K562 (cell line): ENCODE data around the gene SEC31A. TPM values are rescaled to one million over a fixed set of nuclear protein-coding genes. Genes with fewer than 3 reads are reported as not detected.

Experiments
- ATAC-seq: fragments of 200-7000 bp; cut with Tn5 transposase; 3 replicates; pipeline ENCODE4 v1.9.1; 2020; ENCODE audit warnings: moderate library complexity
- BruUV-seq: library from RNA; stranded (reverse); fragments of 400-500 nt; replicated peaks from 2 replicates; lab custom pipeline; 2021; lab: Mats Ljungman, UMichigan
- CTCF ChIA-PET: fragments of 300-600 bp; formaldehyde crosslinking; extraction: SDS; loops from one replicate; lab custom pipeline; 2021; ENCODE audit warnings: low intra/inter-chr PET ratio; lab: Yijun Ruan, JAX
- POLR2A ChIA-PET: fragments of 300-600, 350-650 bp; sonication (Branson Sonifier 250); formaldehyde crosslinking; extraction: SDS; loops from one replicate; lab custom pipeline; 2021; ENCODE audit warnings: antibody characterized with exemption, inconsistent platforms; lab: Yijun Ruan, JAX
- DNase-seq, 4 experiments: peaks; one replicate each; pipeline versions ENCODE4 v3.0.0 to v3.0.0-alpha.2; 2011 to 2018; ENCODE audit warnings: low spot score in 3 of 4, mixed read lengths in 3 of 4; ENCODE audit errors: extremely low read depth in 1 of 4
- FAIRE-seq: peaks from 2 replicates; lab custom pipeline; 2011; peaks lifted over from hg19 to GRCh38; lab: Jason Lieb, UNC
- H2AFZ ChIP-seq: 2 replicates; pipeline ENCODE4 v1.6.0; 2011; ENCODE audit warnings: low read depth, low read length, control low read depth, inconsistent platforms
- H3K27ac ChIP-seq: fragments of 200-600 bp; 3 replicates; pipeline ENCODE4 v1.8.0; 2011; ENCODE audit warnings: low read depth, mild to moderate bottlenecking, control low read depth, inconsistent platforms, low read length, moderate library complexity, mixed read lengths; ENCODE audit errors: extremely low read depth
- H3K27me3 ChIP-seq, 2 experiments: fragments of 300-600 bp in 1 of 2; 2 replicates in 1 of 2; 3 replicates in 1 of 2; pipeline versions ENCODE4 v1.6.0 to v1.8.0; 2011; ENCODE audit warnings: inconsistent platforms in 2 of 2, low read length in 2 of 2, mild to moderate bottlenecking in 1 of 2, mixed read lengths in 1 of 2, moderate library complexity in 1 of 2; ENCODE audit not compliant: control insufficient read depth in 2 of 2, insufficient read depth in 2 of 2
- H3K36me3 ChIP-seq: fragments of 300-600 bp; 3 replicates; pipeline ENCODE4 v1.8.0; 2011; ENCODE audit warnings: mild to moderate bottlenecking, low read length, inconsistent platforms; ENCODE audit not compliant: control insufficient read depth, insufficient read depth
- H3K4me1 ChIP-seq, 2 experiments: fragments of 200-600 bp in 1 of 2; replicated peaks in 1 of 2; 2 replicates in 1 of 2; 3 replicates in 1 of 2; pipeline versions ENCODE4 v1.5.1 to v1.8.0; 2011; ENCODE audit warnings: inconsistent platforms in 2 of 2, low read length in 2 of 2, mild to moderate bottlenecking in 1 of 2, mixed read lengths in 1 of 2, moderate library complexity in 1 of 2; ENCODE audit not compliant: control insufficient read depth in 2 of 2, insufficient read depth in 2 of 2
- H3K4me2 ChIP-seq: 2 replicates; pipeline ENCODE4 v1.6.1; 2011; ENCODE audit warnings: low read length, control low read depth, inconsistent platforms, mixed read lengths; ENCODE audit not compliant: insufficient read depth
- H3K4me3 ChIP-seq: fragments of 200-600 bp; sonication (generic), shearing (Covaris generic); 2 replicates; pipeline ENCODE4 v1.5.1; 2016; ENCODE audit warnings: control low read depth, inconsistent platforms
- H3K79me2 ChIP-seq: fragments of 200-600 bp; 3 replicates; pipeline ENCODE4 v1.8.0; 2011; ENCODE audit warnings: low read length, inconsistent platforms; ENCODE audit not compliant: control insufficient read depth, insufficient read depth
- H3K9ac ChIP-seq, 2 experiments: 2 replicates each; pipeline versions ENCODE4 v1.6.0 to v1.6.1; 2011; ENCODE audit warnings: low read depth in 2 of 2, low read length in 2 of 2, control low read depth in 1 of 2, inconsistent platforms in 1 of 2, mild to moderate bottlenecking in 1 of 2, mixed read lengths in 1 of 2; ENCODE audit not compliant: insufficient read depth in 1 of 2
- H3K9me1 ChIP-seq: one replicate; pipeline ENCODE4 v1.6.0; 2011; ENCODE audit warnings: inconsistent platforms, mild to moderate bottlenecking, low read length, moderate library complexity; ENCODE audit not compliant: control insufficient read depth, insufficient read depth
- H3K9me3 ChIP-seq: replicated peaks from 2 replicates; pipeline ENCODE4 v1.5.1; 2011; ENCODE audit warnings: low read depth, low read length, inconsistent platforms; ENCODE audit not compliant: control insufficient read depth, insufficient read depth
- H4K20me1 ChIP-seq: replicated peaks from 2 replicates; pipeline ENCODE4 v1.6.1; 2011; ENCODE audit warnings: low read length, inconsistent platforms, mixed read lengths; ENCODE audit not compliant: control insufficient read depth, insufficient read depth
- COPS2 ChIP-seq: fragments of 450-650 bp; conservative IDR thresholded peaks from 2 replicates; pipeline ENCODE4 v1.6.1; 2016; ENCODE audit warnings: mild to moderate bottlenecking, moderate library complexity
- FOXP1 ChIP-seq: sonication (generic); formaldehyde crosslinking; IDR thresholded peaks from 2 replicates; pipeline ENCODE4 v1.8.0; 2022; ENCODE audit warnings: mild to moderate bottlenecking, missing genetic modification reagents
- MAFK ChIP-seq: IDR thresholded peaks from 2 replicates; pipeline ENCODE4 v1.6.1; 2011; ENCODE audit warnings: low read length, improper control_type of control experiment
- RB1 ChIP-seq: fragments of 450-650 bp; IDR thresholded peaks from 2 replicates; pipeline ENCODE4 v1.6.1; 2017; ENCODE audit warnings: low read depth, mild to moderate bottlenecking
- WGBS: fragments of 100-300 bp; shearing (Covaris generic); methylation state at CpG from one replicate; pipeline ENCODE4 v1.1.6; 2016; ENCODE audit warnings: low coverage, mixed read lengths; ENCODE audit not compliant: insufficient coverage; ENCODE audit errors: missing lambda C conversion rate; 5-methylcytosine and 5-hydroxymethylcytosine counted together
- in situ Hi-C: fragments of 300-500 bp; cut with MboI; formaldehyde crosslinking; loops from 4 replicates; pipeline ENCODE4 v1.15.0; 2018; ENCODE audit warnings: inconsistent platforms, mixed read lengths
- intact Hi-C: fragments of 100-400 bp; cut with micrococcal nuclease; formaldehyde crosslinking; loops from 2 replicates; pipeline ENCODE4 v1.14.2; 2022
- polyA plus RNA-seq, 8 experiments: library from polyadenylated mRNA; depleted of rRNA in 4 of 8; stranded (reverse) in 5 of 8; unstranded in 3 of 8; fragments of >200 nt; fragmentation: Nextera tagmentation in 2 of 8; fragmentation: Illumina TruSeq in 1 of 8; extraction: Ambion mirVana in 2 of 8; extraction: Trizol in 1 of 8; gene quantifications; 2 replicates each; pipeline versions ENCODE4 v1.2.1 to v1.2.3, GENCODE V29; 2011 to 2014; ENCODE audit warnings: inconsistent platforms in 1 of 8, missing spikeins in 1 of 8
- total RNA-seq, 7 experiments: library from RNA; depleted of rRNA in 6 of 7; stranded (reverse); fragments of >200 nt in 6 of 7; fragmentation: Illumina TruSeq in 2 of 7; extraction: Trizol in 2 of 7; gene quantifications; 2 replicates each; pipeline versions ENCODE4 v1.2.1 to v1.2.3, GENCODE V29; 2011 to 2021; ENCODE audit warnings: low replicate concordance in 1 of 7
- TF ChIP-seq, protein P1 (sequence below): sonication (generic); IDR thresholded peaks from 2 replicates; pipeline ENCODE4 v1.6.1; 2016

Gene SEC31A
- total and polyA plus RNA-seq, 9 of the 15 experiments (the other 6 are each of a cell fraction or from before 2014, with no cell fraction given): 78.9 to 241 (median 173) TPM

DNA sequence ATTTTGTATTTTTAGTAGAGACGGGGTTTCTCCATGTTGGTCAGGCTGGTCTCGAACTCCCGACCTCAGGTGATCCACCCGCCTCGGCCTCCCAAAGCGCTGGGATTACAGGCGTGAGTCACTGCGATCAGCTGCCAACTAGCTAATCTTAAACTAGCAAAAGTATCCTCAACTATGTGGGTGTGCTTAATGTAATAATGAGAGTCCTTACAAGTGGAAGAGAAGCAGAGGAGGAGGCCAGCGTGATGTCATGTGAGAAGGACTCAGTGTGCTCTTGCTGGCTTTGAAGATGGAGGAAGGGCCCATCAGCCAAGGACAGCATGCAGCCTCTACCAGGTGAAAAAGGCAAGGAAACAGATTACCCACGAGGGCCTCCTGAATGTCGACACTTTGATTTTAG is 111.9 kb downstream of the SEC31A start:
- H3K4me2 ChIP-seq: no peak overlapping the region
- TF ChIP-seq, protein P1, sequence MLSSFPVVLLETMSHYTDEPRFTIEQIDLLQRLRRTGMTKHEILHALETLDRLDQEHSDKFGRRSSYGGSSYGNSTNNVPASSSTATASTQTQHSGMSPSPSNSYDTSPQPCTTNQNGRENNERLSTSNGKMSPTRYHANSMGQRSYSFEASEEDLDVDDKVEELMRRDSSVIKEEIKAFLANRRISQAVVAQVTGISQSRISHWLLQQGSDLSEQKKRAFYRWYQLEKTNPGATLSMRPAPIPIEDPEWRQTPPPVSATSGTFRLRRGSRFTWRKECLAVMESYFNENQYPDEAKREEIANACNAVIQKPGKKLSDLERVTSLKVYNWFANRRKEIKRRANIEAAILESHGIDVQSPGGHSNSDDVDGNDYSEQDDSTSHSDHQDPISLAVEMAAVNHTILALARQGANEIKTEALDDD: peak; percentile 39; the same call in 1 of the 2 replicates
- TF ChIP-seq RB1 (no peak), COPS2 (no peak), MAFK (no peak), FOXP1 (CRISPR knock-in tag) (no peak)
- intact Hi-C loops: no loop called here
- FAIRE-seq (no peak), DNase-seq (no peak), ATAC-seq (no peak)
- no peaks in the 10 kb centered on the region for H3K79me2 ChIP-seq
- CTCF ChIA-PET: no interaction called here
- H3K9me1 ChIP-seq: no peaks in the 10 kb centered on the region
- H3K36me3 ChIP-seq: no peaks in the 10 kb centered on the region
- no peak overlapping the region for H3K9ac ChIP-seq
- H2AFZ ChIP-seq: no peak overlapping the region
- no peak overlapping the region for H3K27ac ChIP-seq
- H3K4me1 ChIP-seq: peaks cover 0 to 3% of the 10 kb centered on the region in 2 experiments; a peak in 2 of 5 replicates
- POLR2A ChIA-PET: no interaction called here
- H3K27me3 ChIP-seq: peaks cover 15% of the 10 kb centered on the region in 2 experiments; a peak in 4 of 5 replicates
- H3K9me3 ChIP-seq: no peaks in the 10 kb centered on the region
- H4K20me1 ChIP-seq: peaks cover 5% of the 10 kb centered on the region; the same call in 1 of the 2 replicates
- H3K4me3 ChIP-seq: no peak overlapping the region
- WGBS: 4% methylated on average over 5 of the region's 11 CpGs
- in situ Hi-C loops: no loop called here
- BruUV-seq: no TSS peak
